ENCODE results near the gene SCYGR4. TPM values are rescaled to one million over a fixed set of nuclear protein-coding genes. Genes with fewer than 3 reads are reported as not detected.

SCYGR4 gene
- polyA plus RNA-seq, 1 donor from 2014 or later: not detected

DNA sequence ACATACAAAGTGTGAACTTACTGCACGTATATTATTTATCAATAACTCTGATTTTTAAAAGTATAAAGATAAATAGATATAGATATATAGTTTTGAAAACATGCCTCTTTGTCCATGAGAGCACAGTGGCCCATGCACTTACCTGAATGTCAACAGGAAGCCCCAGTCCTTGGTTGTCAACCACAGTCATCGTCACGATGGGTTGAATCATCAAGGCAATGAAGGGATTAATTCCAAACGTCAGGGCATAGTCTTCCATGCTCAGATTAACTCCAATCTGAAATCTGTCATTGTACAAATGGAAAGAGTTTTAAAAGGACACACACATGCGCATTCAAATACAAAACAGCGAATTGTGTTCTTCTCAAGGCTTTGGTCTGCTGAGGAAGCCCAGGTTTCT, 15.5 kb downstream of the SCYGR4 start:
- Histone ChIP-seq H3K36me3 (ENCODE audit: insufficient read depth, low read length) (no peaks in the 10 kb centered on the region), H3K4me2 (ENCODE audit: low read length) (peak overlapping the region; percentile 75), H2AFZ (ENCODE audit: low read depth, low read length) (no peak overlapping the region), H3K27ac (ENCODE audit: low read length) (peak overlapping the region; percentile 97), H3F3A (ENCODE audit: insufficient read depth, low read length, poor library complexity, severe bottlenecking) (peaks cover 4% of the 10 kb centered on the region), H4K20me1 (ENCODE audit: insufficient read depth) (no peaks in the 10 kb centered on the region), H3K9me2 (ENCODE audit: insufficient read depth, low read length) (no peaks in the 10 kb centered on the region), H3K9me3 (ENCODE audit: low read length) (no peaks in the 10 kb centered on the region), H3K79me2 (replicated peaks; ENCODE audit: insufficient read depth, low read length) (peaks cover 4% of the 10 kb centered on the region), H3K9ac (ENCODE audit: low read length) (peak overlapping the region; percentile 24), H3K4me3 (ENCODE audit: low read length) (peak overlapping the region; percentile 54), H3K27me3 (ENCODE audit: insufficient read depth, low read depth, low read length) (no peaks in the 10 kb centered on the region)
- TF ChIP-seq, protein P1, sequence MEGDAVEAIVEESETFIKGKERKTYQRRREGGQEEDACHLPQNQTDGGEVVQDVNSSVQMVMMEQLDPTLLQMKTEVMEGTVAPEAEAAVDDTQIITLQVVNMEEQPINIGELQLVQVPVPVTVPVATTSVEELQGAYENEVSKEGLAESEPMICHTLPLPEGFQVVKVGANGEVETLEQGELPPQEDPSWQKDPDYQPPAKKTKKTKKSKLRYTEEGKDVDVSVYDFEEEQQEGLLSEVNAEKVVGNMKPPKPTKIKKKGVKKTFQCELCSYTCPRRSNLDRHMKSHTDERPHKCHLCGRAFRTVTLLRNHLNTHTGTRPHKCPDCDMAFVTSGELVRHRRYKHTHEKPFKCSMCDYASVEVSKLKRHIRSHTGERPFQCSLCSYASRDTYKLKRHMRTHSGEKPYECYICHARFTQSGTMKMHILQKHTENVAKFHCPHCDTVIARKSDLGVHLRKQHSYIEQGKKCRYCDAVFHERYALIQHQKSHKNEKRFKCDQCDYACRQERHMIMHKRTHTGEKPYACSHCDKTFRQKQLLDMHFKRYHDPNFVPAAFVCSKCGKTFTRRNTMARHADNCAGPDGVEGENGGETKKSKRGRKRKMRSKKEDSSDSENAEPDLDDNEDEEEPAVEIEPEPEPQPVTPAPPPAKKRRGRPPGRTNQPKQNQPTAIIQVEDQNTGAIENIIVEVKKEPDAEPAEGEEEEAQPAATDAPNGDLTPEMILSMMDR (IDR thresholded peaks at IDR 0.05; ENCODE audit: poor library complexity, severe bottlenecking): no peak

DNA sequence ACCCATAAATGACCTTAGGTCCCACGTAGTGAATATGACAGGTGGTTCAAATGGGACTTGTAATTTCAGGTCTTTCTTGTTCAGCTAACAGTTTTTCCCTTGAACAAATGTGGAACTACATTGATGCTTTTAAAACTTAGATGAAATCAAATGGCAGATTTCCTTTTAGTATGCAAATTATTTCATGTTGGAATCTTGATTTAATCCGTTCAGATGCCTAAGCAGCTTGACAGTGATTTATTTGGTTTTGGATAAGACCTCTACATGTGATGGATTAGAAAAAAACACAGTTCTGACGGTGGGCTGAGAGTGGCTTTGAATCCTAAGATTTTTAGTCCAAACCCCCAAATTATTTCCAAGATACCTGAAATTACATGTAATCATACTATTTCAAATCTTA, 16.9 kb downstream of the SCYGR4 start:
- H2AFZ ChIP-seq (ENCODE audit: low read depth, low read length): no peak overlapping the region
- H3K9me2 ChIP-seq (ENCODE audit: insufficient read depth, low read length): no peaks in the 10 kb centered on the region
- H4K20me1 ChIP-seq (ENCODE audit: insufficient read depth): no peaks in the 10 kb centered on the region
- H3K4me2 ChIP-seq (ENCODE audit: low read length): no peak overlapping the region
- no peaks in the 10 kb centered on the region for H3K36me3 ChIP-seq (ENCODE audit: insufficient read depth, low read length)
- H3K27ac ChIP-seq (ENCODE audit: low read length): peak overlapping the region; percentile 97
- H3K27me3 ChIP-seq (ENCODE audit: insufficient read depth, low read depth, low read length): no peaks in the 10 kb centered on the region
- peaks cover 4% of the 10 kb centered on the region for H3F3A ChIP-seq (ENCODE audit: insufficient read depth, low read length, poor library complexity, severe bottlenecking)
- H3K9me3 ChIP-seq (ENCODE audit: low read length): no peaks in the 10 kb centered on the region
- no peak for TF ChIP-seq EP300 (conservative IDR thresholded peaks at IDR 0.05; ENCODE audit: poor library complexity, severe bottlenecking)
- no peak for TF ChIP-seq TAF1 (IDR thresholded peaks at IDR 0.05; ENCODE audit: low read depth)
- TF ChIP-seq RAD21 (conservative IDR thresholded peaks at IDR 0.05): no peak
- TF ChIP-seq SMC3 (conservative IDR thresholded peaks at IDR 0.05; ENCODE audit: poor library complexity): no peak
- TF ChIP-seq, protein P2, sequence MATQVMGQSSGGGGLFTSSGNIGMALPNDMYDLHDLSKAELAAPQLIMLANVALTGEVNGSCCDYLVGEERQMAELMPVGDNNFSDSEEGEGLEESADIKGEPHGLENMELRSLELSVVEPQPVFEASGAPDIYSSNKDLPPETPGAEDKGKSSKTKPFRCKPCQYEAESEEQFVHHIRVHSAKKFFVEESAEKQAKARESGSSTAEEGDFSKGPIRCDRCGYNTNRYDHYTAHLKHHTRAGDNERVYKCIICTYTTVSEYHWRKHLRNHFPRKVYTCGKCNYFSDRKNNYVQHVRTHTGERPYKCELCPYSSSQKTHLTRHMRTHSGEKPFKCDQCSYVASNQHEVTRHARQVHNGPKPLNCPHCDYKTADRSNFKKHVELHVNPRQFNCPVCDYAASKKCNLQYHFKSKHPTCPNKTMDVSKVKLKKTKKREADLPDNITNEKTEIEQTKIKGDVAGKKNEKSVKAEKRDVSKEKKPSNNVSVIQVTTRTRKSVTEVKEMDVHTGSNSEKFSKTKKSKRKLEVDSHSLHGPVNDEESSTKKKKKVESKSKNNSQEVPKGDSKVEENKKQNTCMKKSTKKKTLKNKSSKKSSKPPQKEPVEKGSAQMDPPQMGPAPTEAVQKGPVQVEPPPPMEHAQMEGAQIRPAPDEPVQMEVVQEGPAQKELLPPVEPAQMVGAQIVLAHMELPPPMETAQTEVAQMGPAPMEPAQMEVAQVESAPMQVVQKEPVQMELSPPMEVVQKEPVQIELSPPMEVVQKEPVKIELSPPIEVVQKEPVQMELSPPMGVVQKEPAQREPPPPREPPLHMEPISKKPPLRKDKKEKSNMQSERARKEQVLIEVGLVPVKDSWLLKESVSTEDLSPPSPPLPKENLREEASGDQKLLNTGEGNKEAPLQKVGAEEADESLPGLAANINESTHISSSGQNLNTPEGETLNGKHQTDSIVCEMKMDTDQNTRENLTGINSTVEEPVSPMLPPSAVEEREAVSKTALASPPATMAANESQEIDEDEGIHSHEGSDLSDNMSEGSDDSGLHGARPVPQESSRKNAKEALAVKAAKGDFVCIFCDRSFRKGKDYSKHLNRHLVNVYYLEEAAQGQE (IDR thresholded peaks at IDR 0.05; ENCODE audit: borderline replicate concordance): no peak
- TF ChIP-seq, protein P1 (IDR thresholded peaks at IDR 0.05; ENCODE audit: poor library complexity, severe bottlenecking): no peak
- no peak for TF ChIP-seq MXI1 (conservative IDR thresholded peaks at IDR 0.05; ENCODE audit: poor library complexity, severe bottlenecking)
- TF ChIP-seq POLR2AphosphoS5 (IDR thresholded peaks at IDR 0.05): no peak
- no peak for TF ChIP-seq EZH2 (IDR thresholded peaks at IDR 0.05; ENCODE audit: borderline replicate concordance, insufficient read depth, low read length, poor library complexity, severe bottlenecking)
- H3K9ac ChIP-seq (ENCODE audit: low read length): no peak overlapping the region
- H3K79me2 ChIP-seq (replicated peaks; ENCODE audit: insufficient read depth, low read length): peaks cover 4% of the 10 kb centered on the region
- peak overlapping the region; percentile 41 for H3K4me3 ChIP-seq (ENCODE audit: low read length)
